GM19035 (cell line): Measurements from ENCODE around the gene ERAL1.
"Not testable (repeated sequence)": the region's sequence is repeated elsewhere in the genome, so short reads cannot be mapped to it uniquely, and the experiment has no call there.

ENCODE experiments used
- ATAC-seq: cut with Tn5 transposase; IDR thresholded peaks from one replicate; pipeline ENCODE4 v1.9.1; 2021; ENCODE audit not compliant: unreplicated experiment

The ERAL1 gene

DNA sequence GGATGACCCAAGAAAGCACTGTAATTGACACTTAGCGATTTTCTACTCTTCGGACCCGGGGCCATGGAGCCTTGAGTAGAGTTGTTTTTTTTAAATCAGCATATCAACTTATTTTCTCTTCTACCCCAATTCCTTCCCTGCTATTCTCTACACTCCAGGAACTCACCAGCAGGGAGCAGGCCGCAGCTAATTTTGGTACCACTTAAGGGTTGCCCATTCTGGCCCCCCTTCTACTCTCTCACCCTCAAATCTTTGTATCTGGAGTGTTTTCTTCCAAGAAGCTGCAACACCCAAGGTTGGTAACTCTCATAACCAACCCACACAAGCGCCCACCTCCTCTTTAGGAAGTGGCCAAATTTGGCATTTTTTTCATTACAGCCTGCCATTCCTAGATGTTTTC lies 5.5 kb upstream of the ERAL1 start:
- ATAC-seq: no peak

DNA sequence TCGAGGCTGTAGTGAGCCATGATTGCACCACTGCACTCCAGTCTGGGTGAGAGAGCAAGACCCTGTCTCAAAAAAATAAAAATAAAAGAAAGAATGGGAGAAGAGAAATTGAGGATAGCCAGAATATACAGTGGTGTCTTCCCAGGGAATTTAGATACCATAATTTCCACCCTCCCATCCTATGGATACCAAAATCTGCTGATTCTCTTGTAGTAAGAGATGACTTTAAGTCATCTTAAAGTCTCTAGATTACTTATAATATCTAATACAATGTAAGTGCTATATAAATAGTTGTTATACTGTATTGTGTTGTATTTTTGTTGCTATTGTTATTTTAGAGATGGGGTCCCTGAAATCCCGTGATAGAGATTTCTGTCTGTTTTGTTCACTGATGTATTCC lies 1.5 kb upstream of the ERAL1 start:
- no peak for ATAC-seq

DNA sequence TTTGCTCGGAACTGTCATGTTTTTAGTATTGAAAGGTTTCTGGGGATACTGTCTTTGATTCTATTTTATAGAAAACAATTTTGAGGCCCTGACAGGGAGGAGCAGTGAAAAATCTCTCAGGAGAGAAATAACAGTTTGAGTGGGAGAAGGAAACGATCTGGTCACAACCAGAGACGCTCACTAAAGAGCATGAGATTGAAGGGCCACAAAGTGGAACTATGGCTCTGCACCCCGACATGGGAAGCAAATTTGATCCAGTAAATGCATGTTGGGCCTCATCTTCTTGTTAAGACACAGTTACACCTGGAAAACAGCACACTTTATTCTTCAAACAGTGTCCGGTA lies 492 bp downstream of the ERAL1 start:
- no peak for ATAC-seq

DNA sequence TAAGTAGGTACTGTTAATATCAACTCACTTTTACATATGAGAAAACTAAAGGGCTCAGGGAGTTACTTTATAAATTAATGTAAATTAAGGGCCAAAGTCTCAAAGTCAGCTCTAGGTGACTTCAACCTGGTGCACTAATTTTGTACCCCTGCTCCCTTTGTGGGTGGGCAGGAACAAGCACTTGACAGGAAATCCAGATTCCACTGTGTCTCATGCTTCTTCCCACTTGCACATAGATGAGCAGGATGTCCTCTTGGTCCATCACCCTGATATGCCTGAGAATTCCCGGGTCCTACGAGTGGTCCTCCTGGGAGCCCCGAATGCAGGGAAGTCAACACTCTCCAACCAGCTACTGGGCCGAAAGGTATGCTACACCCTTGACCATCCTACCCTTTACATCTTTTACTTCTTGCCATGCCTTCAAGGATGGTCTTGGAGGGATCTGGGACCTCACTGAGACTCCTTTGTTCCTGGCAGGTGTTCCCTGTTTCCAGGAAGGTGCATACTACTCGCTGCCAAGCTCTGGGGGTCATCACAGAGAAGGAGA lies 1.3 kb downstream of the ERAL1 start:
- no peak for ATAC-seq

DNA sequence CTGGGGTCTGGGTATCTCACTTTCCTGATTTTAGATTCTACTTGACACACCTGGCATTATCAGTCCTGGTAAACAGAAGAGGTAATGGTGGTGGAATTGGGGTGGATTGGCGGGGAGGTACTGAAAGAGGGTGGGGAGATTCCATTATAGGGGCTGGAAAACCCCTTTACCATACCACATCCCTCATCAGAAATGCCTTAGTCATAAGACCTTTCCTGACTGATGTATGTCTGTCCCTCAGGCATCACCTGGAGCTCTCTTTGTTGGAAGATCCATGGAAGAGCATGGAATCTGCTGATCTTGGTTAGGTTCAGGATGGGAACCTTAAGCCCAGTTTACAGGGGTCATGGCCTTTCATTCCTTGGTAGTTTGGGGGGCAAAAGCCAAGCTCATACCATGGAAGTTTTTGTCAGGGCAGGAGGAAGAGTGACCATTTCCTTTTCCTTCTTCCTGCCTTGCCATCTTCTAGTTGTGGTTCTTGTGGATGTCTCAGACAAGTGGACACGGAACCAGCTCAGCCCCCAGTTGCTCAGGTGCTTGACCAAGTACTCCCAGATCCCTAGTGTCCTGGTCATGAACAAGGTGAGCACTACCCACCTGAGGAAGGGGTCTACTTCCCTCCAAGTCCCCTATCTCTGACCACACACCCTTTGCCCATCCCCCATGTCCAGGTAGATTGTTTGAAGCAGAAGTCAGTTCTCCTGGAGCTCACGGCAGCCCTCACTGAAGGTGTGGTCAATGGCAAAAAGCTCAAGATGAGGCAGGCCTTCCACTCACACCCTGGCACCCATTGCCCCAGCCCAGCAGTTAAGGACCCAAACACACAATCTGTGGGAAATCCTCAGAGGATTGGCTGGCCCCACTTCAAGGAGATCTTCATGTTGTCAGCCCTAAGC lies 3.3 kb downstream of the ERAL1 start:
- ATAC-seq: no peak

- no peak for ATAC-seq
Observed at GRCh38 chr17:28858801-28859355, 4.1 kb downstream of the ERAL1 start.

DNA sequence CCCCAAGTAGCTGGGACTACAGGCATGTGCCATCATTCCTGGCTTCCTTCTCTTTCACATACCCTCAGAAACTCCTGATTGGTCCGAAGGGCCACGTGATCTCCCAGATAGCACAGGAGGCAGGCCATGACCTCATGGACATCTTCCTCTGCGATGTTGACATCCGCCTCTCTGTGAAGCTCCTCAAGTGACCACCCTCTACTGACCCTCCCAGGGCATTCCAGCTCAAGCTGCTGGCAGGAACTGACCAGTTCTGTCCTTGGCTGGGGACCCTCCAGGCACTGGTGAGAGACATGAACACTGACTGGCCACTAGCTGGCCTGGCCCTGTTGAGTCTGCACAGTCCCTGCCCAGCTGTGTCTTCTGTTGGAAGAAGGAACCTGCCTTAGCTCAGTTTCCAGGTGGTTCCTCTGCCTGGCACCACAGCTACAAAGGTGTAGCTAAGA lies 5.6 kb downstream of the ERAL1 start:
- no peak for ATAC-seq

- no peak for ATAC-seq
Observed at GRCh38 chr17:28861393-28862203, 6.8 kb downstream of the ERAL1 start.

DNA sequence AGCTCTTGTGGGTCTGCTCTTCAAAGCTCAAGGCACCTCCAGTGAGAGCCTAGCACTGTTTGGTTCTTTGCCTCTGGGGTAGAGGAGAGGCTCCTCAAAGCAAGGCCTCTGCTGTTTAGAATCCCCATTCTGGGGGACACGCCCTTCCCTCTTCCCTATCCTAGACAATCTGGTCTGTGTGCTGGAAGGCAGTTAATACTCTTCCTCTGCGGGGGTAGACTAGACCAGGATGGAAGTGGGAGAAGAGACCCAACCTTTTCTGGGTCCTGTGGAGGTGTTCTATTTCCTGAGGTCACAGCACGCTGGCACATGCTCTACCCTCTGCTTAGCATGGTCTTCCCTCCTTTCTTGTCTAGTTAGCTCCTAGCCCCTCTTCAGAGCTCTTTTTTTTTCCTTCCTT lies 7.7 kb downstream of the ERAL1 start:
- ATAC-seq: no peak

DNA sequence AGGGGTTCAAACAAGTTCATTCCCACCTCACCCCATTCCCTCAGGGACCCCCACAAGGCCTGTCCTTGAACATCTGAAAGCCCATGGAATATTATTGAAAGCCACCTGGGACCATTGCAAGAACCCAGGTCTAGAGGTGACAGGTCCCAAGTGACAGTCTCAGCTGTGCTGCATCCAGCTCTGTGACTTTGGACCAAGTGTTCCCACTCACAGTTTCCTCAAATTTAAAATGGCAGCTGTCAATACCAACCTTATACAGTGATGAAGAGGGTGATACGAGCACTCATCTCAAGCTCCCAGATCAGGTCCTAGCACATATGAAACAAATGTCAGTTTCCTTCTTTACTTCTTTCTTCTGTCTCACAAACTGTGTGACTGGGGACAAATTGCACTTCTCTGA lies 9.1 kb downstream of the ERAL1 start:
- ATAC-seq: no peak

GRCh38 chr17:28864991-28865849 lies 10.4 kb downstream of the ERAL1 start:
- ATAC-seq: no peak

GRCh38 chr17:28865946-28866752 lies 11.3 kb downstream of the ERAL1 start:
- ATAC-seq: no peak

- ATAC-seq: no peak
Observed at GRCh38 chr17:28867276-28867675, 12.5 kb downstream of the ERAL1 start.

DNA sequence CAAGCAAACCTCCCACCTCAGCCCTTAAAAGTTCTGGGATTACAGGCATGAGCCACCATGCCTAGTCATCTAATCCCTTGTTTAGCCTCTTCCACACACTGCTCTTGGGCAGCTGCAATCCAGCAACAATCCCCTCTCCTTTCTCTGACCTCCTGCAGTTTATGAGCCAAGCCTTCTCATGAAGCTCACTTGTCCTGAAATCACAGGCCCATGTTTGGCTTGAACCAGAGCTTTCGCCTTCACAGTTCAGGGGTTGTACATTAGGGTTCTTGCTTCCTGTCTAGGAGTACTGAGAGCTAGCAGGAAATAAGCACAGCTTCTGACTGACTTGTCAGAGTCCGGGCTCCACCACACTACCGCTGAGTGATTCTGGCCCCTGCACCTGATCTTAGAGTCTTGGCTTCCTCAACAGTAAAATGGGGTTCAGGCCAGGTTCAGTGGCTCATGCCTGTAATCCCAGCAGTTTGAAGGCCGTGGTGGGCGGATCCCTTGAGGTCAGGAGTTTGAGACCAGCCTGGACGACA lies 16.3 kb downstream of the ERAL1 start:
- ATAC-seq: peak; percentile 82

DNA sequence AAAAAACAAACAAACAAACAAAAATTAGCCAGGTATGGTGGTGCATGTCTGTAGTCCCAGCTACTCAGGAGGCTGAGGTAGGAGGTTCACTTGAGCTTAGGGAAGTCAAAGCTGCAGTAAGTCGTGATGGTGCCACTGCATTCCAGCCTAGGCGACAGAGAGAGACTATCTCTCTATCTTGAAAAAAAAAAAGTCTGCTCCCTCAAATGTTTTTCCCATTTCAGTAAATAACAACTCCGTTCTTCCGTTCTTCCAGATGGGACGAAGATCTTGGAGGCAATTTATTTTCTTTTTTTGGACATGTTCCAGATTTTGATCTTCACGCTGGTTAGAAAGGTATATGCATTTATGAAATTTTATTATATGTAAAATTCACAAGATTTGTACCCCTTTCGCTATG lies 19.0 kb downstream of the ERAL1 start:
- no peak for ATAC-seq

DNA sequence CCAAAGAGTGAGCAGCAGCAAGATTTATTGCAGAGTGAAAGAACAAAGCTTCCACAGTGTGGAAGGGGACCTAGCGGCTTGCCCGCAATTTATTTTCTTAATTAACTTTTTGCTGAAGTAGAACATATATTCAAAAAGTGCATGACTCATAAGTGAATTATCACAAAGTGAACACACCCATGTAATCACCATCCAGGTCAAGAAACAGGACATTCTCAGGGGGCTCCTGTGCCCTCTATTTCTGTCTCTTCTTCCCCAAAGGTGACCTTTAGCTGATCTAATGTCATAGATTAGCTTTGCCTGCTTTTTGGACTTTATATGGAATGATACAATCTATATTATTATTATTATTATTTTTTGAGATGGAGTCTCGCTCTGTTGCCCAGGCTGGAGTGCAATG lies 19.9 kb downstream of the ERAL1 start:
- no peak for ATAC-seq

DNA sequence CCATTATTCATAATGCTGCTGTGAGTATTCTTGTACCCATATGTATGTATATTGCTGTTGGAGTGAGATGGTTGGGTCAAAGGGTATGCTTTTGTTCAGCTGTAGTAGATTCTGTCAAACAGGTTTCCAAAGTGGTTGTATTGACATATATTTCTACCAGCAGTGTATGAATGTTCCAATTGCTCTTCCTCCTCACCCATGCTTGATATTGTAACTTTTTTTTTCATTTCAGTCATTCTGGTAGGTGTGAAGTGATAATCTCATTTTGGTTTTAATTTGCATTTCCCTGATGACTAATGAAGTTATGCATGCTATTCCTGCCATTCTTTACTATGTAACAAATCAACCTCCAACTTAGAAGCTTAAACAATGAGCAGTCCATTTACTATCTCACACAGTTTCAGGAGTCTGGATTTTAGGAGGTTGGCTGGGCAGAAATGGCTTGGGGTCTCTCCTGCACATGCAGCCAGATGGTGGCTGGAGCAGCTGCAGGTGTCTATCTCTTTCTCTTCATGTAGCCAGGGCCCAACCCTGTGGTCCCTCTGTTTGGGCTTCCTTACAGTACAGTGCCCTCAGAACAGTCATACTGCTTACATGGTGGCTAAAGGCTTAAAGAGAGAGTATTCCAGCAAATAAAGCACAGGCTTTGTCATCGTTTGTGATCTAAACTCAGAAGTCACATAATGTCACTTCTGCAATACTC lies 21.2 kb downstream of the ERAL1 start:
- no peak for ATAC-seq

GRCh38 chr17:28877150-28877711 lies 22.4 kb downstream of the ERAL1 start:
- ATAC-seq: not testable (repeated sequence)
